ENCODE results near the gene FKBP8.

FKBP8 gene

DNA sequence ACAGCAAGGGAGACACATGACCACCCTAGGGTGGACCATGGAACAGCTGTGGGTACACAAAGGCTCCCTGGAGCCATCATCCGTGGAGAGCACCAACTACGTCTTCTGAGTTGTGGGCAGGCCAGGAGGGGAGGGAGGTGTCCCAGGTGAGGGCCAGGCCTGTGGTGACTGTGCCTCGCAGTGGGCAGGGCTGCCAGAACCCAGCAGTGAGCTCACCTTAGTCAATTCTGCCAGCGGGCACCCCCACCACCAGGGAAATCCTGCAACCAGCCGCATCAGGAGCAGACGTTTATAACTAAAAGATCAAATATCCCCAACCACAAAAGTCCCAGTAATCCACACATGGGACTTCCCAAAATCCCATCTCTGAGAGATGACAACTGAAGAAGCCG, 41.1 kb downstream of the FKBP8 start:
- no peak for DNase-seq (ENCODE audit: low spot score)

DNA sequence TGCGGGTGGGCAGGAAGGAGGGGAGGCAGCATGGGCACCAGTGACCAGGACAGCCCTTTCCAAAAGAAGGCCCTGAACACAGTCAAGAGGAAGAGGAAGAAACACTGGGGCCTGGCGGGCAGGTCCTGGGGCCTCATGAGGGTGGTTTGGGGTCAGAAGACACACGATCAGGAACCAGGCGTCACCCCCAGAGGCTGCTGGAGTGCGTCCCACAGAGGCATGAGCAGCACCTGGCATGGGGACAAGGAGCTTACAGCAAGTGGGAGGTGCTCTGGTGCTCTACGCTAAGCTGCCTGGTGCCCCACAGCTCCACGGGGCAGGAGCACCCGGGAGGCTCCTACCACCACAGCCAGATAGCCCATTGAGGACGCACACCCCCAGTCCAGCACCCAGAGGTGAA, 41.5 kb downstream of the FKBP8 start:
- no peak for DNase-seq (ENCODE audit: low spot score)

DNA sequence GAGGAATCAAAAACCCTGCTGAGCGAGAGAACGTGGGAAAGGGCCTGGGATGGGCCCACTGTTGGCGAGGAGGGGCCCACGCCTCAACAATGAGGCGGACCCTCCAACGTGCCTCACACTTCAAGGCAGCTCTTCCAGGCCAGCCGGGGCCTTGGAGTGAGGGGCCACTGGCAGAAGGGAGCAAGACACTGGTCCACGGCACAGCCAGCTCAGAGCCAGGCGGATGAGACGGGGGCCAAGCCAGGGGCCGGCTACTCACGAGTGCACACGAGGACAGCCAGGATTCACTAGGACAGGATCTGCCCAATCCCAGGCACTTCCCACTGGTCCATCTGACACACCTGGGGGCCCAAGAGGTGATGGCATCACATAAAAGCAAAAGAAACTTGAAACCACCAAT, 42.0 kb downstream of the FKBP8 start:
- no peak for DNase-seq (ENCODE audit: low spot score)

DNA sequence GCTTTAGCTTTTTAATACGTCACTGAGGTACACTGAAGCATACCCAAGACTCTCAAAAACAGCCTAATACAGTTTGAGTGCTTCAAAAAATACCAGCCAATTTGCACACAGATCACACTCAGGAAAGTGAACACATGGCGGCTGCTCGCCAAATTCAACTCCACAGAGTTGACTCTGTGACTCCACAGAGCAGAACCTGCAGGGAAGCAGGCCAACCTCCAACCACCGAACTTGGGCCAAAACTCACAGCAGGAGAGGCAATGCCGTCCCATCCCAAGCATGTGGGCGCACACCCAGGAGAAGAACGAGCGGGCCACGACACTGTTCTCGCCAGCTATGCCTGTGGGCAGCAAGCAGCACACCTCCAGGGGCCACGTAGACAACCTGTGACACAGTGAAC, 42.6 kb downstream of the FKBP8 start:
- no peak for DNase-seq (ENCODE audit: low spot score)

DNA sequence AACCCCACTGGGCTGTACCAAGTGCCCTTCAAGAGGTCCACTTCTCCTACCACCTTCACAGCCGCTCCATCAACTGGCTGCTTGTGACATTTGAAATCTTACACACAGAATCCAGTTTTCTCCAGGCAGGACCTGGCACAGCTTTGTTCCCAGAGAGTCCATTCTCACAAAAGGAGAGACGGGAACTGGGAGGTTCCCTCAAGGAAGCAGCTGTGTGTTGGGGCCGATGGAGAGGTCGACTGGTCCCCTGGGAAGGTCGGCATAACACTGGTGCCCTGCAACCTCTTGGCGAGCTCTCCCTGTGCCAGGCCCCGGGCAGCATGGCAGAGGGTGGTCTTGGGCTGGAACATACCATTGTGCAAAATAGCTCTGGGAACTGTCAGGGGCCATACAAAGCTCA, 43.0 kb downstream of the FKBP8 start:
- DNase-seq (ENCODE audit: low spot score), result no peak

DNA sequence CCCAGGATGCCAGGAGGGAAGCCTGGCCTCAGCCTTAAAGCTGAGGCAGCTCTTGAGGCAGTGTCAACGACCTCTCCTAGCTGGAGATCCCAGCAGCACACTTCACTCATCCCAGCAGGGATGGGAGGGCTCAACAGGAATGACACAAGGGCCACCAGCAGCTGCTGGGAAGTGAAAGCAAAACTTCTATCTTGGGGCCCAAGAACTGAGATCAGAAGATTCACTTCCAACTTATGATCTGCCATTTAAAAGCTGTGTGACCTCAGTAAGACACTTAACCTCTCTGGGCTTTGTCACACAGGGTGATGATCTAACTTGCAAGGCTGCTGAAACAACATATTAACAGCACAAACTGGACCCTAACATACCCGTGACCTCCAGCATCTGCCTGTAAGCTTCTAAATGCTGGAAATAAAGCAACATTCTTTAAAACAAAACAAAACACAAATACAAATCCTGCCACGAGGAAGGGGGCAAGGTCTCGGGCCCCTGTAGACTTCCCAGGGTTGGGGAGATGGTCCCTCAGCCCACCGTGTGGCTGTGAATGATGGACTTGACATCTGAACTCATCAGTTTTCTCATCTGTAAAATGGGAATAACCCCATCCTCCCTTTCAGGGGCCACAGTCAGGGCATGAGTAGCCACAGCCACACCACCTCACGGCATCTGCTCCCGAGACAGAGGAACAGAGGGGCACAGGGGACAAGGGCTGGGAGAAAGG, 44.2 kb downstream of the FKBP8 start:
- no peak for DNase-seq (ENCODE audit: low spot score)

DNA sequence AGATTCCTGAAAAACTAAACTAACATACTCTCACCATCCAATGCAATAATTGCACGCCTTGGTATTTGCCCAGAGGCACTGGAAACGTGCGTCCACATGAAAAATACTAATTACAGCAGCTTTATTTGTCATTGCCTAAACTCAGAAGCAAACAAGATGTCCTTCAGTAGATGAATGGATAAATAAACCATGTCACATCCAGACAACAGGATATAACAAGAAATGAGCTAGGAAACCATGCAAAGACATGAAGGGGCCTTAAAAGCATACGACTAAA, 46.5 kb downstream of the FKBP8 start:
- DNase-seq (ENCODE audit: low spot score), result no peak

DNA sequence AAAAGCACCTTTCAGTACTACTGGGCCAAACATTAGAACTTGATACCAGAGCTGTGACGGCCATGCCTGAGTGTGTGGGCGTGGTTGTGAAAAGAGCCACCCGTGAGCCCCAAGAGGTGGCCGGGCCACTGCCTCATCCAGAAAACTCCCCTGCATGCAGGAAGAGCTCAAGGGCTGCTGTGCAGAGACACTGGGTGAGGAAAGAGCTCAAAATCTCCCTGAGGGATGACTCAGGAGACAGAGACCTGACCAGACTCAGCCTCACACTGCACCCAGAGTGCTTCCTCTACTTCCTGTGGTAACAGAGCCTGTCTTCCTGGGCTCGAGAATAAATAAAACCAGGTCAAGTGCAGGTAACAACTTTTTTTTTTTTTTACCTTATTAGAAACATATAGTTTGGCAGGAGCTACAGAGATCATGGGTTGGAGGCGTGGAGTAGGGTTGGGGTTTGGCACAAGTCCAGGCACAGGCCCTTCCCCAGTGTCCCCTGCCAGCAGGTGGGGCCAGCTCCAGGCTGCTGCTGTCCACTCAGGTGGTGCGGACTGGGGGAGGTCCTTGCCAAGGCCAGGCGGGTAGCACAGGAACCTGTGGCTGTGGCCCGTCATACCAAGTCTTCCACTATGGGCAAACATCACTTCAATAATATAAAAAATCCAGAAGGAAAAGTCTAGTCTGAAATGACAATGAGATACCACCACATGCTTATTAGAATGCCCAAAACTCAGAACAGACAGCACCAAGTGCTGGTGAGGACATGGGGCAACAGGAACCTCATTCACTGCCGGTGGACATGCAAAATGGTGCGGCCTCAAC, 47.0 kb downstream of the FKBP8 start:
- peak; percentile 72 for DNase-seq (ENCODE audit: low spot score)

DNA sequence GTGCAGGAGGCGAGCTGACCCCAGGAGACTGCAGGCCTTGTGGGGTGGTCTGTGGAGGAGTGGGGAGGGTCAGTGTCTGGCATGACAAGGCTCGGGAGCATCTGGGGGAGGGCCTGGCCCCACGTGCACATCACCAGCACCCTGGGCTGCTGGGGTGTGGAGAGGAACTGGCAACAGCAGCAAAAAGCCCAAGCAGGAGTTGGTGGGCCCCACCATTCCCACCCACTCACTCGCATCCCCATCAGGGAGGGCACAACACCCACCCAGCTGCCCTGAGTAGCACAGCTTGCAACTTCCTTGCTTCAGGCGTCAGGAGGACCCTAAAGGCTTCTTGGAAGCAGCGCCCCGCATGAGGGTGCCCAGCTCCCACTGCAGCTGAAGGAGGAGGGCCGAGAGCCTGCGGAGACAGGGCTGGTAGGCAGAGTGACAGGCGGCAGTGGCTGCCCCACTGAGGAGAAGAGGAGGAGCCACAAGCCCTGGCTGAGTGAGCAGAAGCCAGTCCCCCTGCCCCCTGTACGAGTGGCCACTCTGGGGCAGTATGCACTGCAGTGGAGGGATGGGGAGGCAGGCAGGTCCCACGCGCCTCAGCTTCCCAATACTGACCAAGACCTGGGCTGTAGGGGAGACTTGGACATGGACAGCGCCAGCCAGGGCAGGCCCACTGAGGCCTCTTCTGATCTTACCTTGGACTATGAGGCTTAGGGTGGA, 48.0 kb downstream of the FKBP8 start:
- DNase-seq (ENCODE audit: low spot score), result peak; percentile 58

DNA sequence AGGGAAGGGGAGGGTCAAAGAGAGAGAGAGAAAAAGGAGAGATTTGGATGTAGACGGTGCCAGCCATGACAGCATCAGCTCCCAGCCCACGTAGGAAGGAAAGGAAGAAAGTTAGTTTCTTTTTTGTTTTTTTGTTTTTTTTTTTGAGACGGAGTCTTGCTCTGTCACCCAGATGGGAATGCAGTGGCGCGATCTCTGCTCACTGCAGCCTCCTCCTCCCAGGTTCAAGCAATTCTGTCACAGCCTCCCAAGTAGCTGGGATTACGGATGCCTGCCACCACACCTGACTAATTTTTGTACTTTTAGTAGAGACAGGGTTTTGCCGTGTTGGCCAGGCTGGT, 49.1 kb downstream of the FKBP8 start:
- DNase-seq (ENCODE audit: low spot score), result no peak

DNA sequence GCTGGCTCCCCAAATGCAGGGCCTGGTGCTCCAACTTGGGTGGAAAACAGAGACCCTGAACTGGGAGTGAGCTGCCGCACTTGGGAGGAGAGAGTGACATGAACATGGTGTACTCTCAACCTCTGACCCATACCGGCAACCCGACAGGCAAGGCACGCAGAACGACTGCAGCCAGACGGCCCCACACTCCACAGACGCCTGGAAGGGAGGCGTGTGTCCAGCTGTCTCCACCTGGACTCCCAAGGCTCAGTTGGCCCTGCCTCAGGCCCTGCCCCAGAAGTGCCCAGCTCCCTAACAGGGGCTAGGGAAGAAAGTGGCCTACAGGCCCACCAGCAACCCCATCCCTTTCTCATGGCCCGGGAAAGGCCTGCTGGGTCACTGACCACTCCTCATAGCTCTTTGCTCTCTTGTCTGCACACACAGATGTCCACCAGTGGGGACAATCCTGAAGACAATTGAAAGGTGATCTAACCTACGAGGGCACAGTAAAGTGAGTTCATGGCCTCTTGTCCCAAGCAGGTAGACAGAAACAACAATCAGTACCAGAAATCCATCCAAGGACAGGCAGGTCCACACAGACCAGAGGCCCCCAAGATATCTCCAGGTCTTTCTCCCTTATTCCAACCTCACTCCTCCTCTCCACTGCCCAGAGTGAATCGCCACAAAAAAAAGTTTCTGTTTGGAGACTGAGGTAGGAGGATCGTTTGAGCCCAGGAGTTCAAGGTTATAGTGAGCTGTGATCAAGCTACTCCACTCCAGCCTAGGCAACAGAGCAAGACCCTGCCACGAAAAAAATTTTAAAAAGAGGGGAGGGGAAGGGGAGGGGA, 49.7 kb downstream of the FKBP8 start:
- no peak for DNase-seq (ENCODE audit: low spot score)

DNA sequence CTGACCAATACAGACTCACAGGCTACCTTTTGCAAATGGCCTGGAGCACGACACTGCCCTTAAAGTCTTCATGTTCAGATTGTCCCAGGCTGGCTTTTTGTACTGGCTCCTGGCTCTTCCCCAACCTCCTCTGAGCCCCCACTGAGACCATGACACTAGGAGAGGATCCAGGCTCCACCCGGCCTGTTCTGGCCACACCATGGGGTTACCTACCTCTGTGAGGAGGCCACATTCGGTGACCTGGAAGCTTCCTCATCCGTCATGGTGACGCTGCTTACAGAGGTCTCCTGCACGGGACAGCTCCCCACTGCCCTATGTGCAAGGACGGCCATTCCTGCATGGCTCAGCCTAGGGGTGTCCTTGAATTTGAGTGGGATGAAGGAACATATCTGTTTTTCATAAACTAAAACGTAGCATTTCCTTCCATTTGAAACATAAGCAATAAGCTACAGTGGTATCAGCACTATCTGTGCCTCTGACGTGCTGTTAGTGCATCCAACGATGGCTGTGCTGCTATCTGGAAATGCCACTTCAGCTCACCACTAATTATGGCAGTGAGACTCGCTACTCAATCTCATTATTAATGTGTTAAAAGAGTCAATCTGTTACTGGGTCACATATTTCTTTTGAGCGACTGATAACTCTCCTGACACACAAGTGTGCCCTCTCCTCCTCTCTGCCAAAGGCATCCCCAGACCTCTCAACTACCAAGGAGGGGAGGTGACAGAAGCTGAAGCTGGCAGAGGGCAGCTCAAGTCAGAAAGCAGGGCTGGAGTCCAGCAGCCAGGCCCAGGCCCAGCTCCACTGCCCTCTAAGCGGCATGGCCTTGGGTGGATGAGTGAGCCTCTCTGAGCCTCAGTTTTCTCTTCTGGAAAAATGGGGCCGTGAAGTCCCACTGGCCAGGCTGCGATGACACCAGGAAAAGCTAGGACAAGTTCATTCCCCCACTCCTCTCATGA, 51.1 kb downstream of the FKBP8 start:
- no peak for DNase-seq (ENCODE audit: low spot score)

DNA sequence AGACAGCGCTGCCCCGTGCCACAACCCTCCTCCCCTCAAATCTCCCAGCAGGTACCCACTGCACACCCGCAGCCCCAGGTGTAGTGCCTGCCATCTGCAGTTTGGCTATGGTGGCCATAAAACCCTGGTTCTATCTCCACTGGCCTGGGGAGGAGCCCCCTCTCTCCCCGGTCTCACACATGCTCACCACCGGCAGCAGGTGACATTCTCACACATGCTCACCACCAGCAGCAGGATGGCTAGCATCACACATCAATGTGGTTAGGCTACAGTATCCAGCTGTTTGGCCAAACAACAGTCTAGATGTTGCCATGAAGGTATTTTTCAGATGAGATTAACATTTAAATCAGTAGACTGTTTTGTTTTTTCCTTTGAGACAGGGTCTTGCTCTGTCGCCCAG, 52.6 kb downstream of the FKBP8 start:
- DNase-seq (ENCODE audit: low spot score), result no peak

DNA sequence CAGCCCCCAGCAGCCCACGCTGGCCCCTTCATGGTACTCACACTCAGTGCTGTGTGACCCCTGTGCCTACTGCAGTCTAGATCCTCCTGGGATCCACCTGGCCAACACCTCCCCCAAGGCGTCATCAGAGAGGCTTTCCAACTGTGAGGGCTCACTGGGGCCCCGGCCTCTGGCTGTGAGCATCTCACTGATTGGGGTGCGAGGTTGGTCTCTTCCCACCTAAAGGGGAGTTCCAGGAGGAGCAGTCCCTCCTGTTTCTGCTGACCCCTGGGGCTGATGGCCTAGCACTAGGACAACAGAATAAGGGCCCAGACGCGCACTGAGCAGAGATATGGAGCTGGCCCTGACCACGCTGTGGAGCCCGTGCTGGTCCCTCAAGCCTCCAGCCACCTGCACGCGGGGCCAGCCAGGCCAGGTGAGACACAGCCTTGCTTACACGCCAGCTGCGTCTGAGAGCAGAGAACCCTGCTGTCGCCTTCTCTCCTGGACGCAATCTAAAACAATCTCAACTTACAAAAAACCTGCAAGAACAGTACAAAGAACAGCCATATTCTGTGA, 53.7 kb downstream of the FKBP8 start:
- DNase-seq (ENCODE audit: low spot score), result no peak

DNA sequence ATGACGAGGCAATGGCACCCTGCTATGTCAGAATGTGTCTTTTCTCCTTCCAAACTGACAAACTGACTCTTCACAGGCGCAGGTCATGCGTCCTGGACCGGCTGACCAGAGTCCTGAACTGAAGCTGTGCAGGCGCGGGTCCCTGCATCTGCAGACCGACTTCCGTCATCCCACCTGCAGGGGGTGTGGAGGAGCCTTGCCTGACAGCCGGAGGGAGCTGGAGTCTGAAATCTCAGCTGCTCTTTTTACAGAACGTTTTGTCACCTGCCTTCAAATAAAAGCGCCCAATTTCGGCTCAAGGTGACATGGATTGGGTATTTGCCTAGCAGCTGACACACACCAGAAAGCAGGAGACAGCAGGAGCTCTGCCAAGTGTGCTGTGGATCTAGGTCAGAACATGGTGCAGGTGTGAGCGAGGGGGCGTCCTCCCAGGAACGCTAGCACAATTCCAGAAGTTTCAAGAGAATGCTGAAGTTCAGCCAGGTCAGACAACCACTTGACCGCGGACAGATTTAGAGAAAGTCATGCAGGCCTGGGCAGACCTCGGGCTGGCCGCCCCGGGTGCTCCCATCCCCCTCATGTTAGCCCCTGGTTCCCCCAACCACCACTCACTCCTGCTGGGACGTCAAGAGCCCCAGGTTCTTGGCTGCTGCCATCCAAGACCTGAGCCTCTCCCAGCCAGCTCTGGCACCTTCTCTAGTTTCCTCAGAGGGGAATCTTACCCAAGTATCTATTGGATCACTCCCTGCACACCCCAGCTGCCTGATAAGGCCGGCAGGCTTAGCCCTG, 54.3 kb downstream of the FKBP8 start:
- DNase-seq (ENCODE audit: low spot score), result peak; percentile 90

DNA sequence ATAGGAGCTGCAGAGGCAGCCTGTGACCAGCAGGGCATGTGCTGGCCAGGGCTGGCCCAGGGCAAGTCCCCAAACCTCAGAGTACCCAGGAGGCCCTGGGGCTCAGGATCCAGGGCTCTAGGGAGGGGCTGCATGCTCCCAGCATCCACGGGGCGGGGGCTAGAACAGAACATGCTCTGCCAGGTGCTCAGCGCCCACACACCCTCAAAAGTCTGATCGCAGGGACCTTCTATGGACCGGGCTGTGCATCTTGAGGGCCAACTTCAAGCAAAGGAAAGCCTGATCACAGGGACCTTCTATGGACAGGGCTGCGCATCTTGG, 55.0 kb downstream of the FKBP8 start:
- DNase-seq (ENCODE audit: low spot score), result peak; percentile 66

DNA sequence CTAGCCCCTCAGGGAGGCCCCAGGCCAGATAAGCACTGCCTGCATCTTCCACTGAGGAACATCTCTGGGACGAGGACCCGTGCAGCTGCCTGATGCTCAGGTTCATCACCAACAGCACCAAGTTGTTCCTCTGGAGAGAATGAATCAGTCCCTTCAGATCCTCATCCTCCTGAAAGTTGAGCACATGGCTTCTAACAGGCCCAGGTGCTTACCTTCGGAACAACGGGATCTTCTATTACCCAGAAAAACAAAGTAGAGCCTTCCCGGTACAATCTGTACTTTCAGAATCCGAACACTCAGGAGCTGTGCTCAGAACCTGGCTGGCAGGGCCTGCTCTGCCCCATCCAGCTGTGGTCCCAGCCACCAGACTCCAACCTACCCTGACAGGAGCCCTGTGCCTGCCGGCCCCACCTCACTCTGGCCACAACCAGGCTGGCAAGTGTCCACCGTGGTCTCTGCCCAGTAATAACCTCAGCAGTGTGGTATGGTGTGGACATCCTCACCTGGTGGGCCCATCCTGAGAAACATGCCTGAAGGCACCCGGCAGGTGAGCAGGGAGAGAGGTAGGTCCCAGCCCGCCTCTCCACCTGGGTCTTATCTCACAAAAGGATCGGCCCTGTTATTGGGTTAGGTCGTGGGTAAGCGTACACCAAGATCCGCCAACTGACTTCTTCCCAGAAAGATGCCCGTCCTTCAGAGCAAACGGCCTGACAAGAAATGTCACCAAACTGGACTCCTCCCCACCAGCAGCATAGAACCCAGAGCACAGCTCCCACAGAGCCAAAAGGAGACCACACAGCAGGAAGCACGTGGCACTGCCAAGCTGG, 55.6 kb downstream of the FKBP8 start:
- DNase-seq (ENCODE audit: low spot score), result no peak

DNA sequence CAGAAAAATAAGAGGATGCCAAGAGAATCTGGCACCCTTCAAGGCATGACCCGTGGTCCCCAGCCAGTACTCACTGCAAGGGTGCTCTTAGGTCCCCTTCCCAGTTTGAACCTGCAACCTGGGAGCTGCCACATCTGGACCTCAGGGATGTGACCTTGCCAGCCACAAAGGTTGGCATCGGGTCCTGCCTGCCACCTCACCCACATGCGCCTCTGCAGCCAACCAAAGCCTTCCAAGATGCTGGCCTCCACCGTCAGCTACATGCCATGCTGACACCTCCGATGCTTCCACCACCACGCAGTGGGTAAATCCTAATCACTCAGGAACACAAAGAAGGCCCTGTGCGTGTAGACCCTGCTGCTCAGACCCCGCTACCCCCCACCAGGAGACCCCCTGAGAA, 56.6 kb downstream of the FKBP8 start:
- DNase-seq (ENCODE audit: low spot score), result no peak

DNA sequence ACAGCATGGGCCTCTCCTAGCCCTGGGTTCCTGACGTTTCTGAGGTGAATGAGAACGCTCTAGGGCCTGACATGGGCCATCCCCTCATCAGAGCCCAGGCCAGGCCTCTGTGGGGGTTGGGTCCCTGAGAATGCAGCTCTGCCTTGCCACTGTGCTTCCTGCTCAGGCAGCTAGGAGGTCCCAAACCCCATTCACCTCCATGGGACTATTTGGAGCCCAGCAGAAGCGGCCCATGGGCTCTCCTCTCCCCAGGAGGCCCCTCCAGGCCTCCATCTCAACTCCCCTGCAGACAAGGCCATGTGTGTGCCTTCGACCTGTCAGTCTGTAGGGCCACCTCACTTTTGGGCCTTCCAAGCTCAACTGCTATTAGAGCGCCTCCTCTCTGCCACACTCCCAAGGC, 58.4 kb downstream of the FKBP8 start:
- no peak for DNase-seq (ENCODE audit: low spot score)

All from iPS-NIHi11 (cell line).